Kidney (tissue), 14 donors: ENCODE results near the gene PRKCQ. TPM values are rescaled to one million over a fixed set of nuclear protein-coding genes. Genes with fewer than 3 reads are reported as not detected.

Experiments
- DNase-seq, 5 donors: peaks; one replicate each; pipeline ENCODE4 v3.0.0-alpha.2; 2013 to 2020
- FAIRE-seq: peaks from 2 replicates; lab custom pipeline; 2012; peaks lifted over from hg19 to GRCh38; lab: Jason Lieb, UNC
- H3K27ac ChIP-seq, 2 donors: one replicate each; pipeline ENCODE4 v1.7.0; 2013; ENCODE audit warnings: low read depth in 2 of 2, low read length in 2 of 2, inconsistent platforms in 1 of 2
- H3K27me3 ChIP-seq: one replicate; pipeline ENCODE4 v1.7.1; 2013; ENCODE audit warnings: low read length, inconsistent platforms; ENCODE audit not compliant: control insufficient read depth, insufficient read depth
- H3K36me3 ChIP-seq, 3 donors: one replicate each; pipeline versions ENCODE4 v1.7.0 to v1.7.1; 2013; ENCODE audit warnings: low read length in 3 of 3, control low read depth in 1 of 3, inconsistent platforms in 1 of 3; ENCODE audit not compliant: insufficient read depth in 3 of 3, control insufficient read depth in 2 of 3
- H3K4me1 ChIP-seq, 3 donors: one replicate each; pipeline versions ENCODE4 v1.7.0 to v1.7.1; 2013; ENCODE audit warnings: low read length in 3 of 3, inconsistent platforms in 1 of 3, low read depth in 1 of 3; ENCODE audit not compliant: control insufficient read depth in 2 of 3, insufficient read depth in 2 of 3
- H3K4me3 ChIP-seq, 3 donors: one replicate each; pipeline versions ENCODE4 v1.7.0 to v1.8.1; 2013; ENCODE audit warnings: low read length in 3 of 3, control low read depth in 1 of 3, inconsistent platforms in 1 of 3
- H3K9ac ChIP-seq, 3 donors: one replicate each; pipeline versions ENCODE4 v1.7.0 to v1.7.1; 2013; ENCODE audit warnings: low read length in 3 of 3, control low read depth in 1 of 3, inconsistent platforms in 1 of 3
- H3K9me3 ChIP-seq, 3 donors: one replicate each; pipeline versions ENCODE4 v1.7.0 to v1.7.1; 2013; ENCODE audit warnings: low read length in 3 of 3, control low read depth in 1 of 3, inconsistent platforms in 1 of 3; ENCODE audit not compliant: control insufficient read depth in 2 of 3, insufficient read depth in 1 of 3
- CTCF ChIP-seq: IDR thresholded peaks from 3 replicates; pipeline ENCODE4 v1.5.1; 2012; ENCODE audit warnings: mild to moderate bottlenecking, moderate library complexity, borderline replicate concordance; ENCODE audit not compliant: insufficient read depth; ENCODE audit errors: extremely low read depth
- intact Hi-C: fragments of 100-400 bp; cut with DNase I; formaldehyde crosslinking; loops from one replicate; pipeline ENCODE4 v1.11.1; 2022
- polyA plus RNA-seq: library from polyadenylated mRNA; stranded (reverse); fragments of 350-450 nt; fragmentation: Illumina TruSeq; extraction: RNeasy Lipid Tissue Mini Kit (QIAGEN cat#74804); gene quantifications from one replicate; pipeline ENCODE4 v1.2.3, GENCODE V29; 2014; ENCODE audit warnings: low read depth, low replicate concordance; ENCODE audit not compliant: insufficient read depth
- total RNA-seq: library from RNA; stranded (reverse); fragmentation: NEBNext Ultra II Directional; extraction: Animal tissue kit (Norgen Biotek cat#: 25700); gene quantifications from one replicate; pipeline ENCODE4 v1.2.1, GENCODE V29; 2021
- donor health status: control.
- donor health status: control.
- donor health status: control.
- donor health status: control.
- donor health status: control.
- donor health status: DM: yes; HTN: yes; CAD: no.
- donor health status: Normal renal cell carcinoma (clear cell type).

PRKCQ gene
- total and polyA plus RNA-seq, 2 donors from 2014 or later, result 6.1 to 17.5 TPM

GRCh38 chr10:6525599-6526165 lies 54.4 kb downstream of the PRKCQ start:
- no peak overlapping the region for H3K4me3 ChIP-seq
- intact Hi-C loops, result no loop called here
- no peaks in the 10 kb centered on the region for H3K4me1 ChIP-seq
- H3K27me3 ChIP-seq, result no peaks in the 10 kb centered on the region
- no peak overlapping the region for H3K27ac ChIP-seq
- FAIRE-seq (no peak), DNase-seq (no peak)
- H3K9ac ChIP-seq, result no peak overlapping the region
- H3K9me3 ChIP-seq, result no peaks in the 10 kb centered on the region
- no peak for TF ChIP-seq CTCF
- H3K36me3 ChIP-seq, result no peaks in the 10 kb centered on the region

DNA sequence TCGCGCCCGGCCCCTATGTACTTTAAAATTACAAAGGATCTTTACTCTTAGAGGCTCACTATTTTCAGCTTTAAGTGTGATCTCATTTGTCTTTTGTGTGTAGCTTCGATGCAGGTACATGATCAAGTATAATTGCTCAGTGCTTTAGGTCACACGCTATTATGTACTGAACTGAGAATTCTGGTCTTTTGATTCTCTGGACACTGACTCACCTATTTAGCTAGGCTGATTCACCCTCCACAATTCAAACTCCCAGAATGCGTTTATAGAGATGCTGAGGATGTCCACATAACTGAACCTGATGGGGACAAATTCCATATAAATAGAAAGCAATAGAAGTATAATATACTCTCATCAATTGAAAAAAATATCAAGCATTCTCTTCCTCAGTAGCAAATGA lies 57.8 kb downstream of the PRKCQ start:
- DNase-seq, result no peak
- H3K27me3 ChIP-seq, result no peaks in the 10 kb centered on the region
- intact Hi-C loops, result no loop called here
- no peak for TF ChIP-seq CTCF
- no peak overlapping the region for H3K27ac ChIP-seq
- H3K36me3 ChIP-seq, result no peaks in the 10 kb centered on the region
- H3K4me3 ChIP-seq, result no peak overlapping the region
- H3K9ac ChIP-seq, result no peak overlapping the region
- H3K4me1 ChIP-seq, result no peaks in the 10 kb centered on the region
- H3K9me3 ChIP-seq, result no peaks in the 10 kb centered on the region
- no peak for FAIRE-seq

GRCh38 chr10:6520138-6520537 lies 59.9 kb downstream of the PRKCQ start:
- Histone ChIP-seq H3K4me1 (no peaks in the 10 kb centered on the region), H3K4me3 (no peak overlapping the region), H3K9ac (no peak overlapping the region), H3K9me3 (no peaks in the 10 kb centered on the region), H3K27me3 (no peaks in the 10 kb centered on the region), H3K27ac (no peak overlapping the region), H3K36me3 (no peaks in the 10 kb centered on the region)
- DNase-seq (no peak), FAIRE-seq (no peak)
- no peak for TF ChIP-seq CTCF
- intact Hi-C loops, result no loop called here
